ENCODE data around the gene KCTD5. TPM values are rescaled to one million over a fixed set of nuclear protein-coding genes. Genes with fewer than 3 reads are reported as not detected.

KCTD5 gene
- total and polyA plus RNA-seq, 2 of the 8 experiments (the other 6 are each of a cell fraction or from before 2014, with no cell fraction given) = 26.6 to 31.8 TPM

DNA sequence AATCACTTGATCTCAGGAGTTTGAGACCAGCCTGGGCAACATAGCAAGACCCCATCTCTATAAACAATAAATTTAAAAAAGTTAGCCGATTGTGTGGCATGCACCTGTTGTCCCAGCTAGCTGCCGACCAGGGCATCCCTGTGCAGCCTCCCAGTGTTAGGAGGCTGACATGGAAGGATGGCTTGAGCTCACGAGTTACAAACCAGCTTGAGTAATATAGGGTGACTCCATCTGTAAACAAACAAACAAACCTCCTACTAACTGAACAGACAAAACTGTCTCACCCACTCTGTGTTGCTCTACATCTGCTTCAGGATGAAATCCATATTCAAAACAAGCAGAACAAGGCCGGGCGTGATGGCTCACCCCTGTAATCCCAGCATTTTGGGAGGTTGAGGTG, 44.6 kb downstream of the KCTD5 start:
- no peak overlapping the region for H3K27ac ChIP-seq (ENCODE audit: low read depth, low read length)
- H2BK120ac ChIP-seq (replicated peaks; ENCODE audit: low read depth, low read length) = no peak overlapping the region
- H3K79me1 ChIP-seq (ENCODE audit: low read depth, low read length) = no peaks in the 10 kb centered on the region
- H3K9me3 ChIP-seq (ENCODE audit: insufficient read depth in 2 of 2, low read depth in 1 of 2, low read length in 1 of 2) = no peaks in the 10 kb centered on the region
- no peak overlapping the region; the same call in 1 of the 2 replicates for H4K8ac ChIP-seq (ENCODE audit: extremely low read depth, insufficient read depth, low read length)
- 88% methylated on average over 5 of the region's 5 CpGs; no CpG with 5 or more reads in 1 of the 2 experiments for WGBS, 2 experiments (ENCODE audit: extremely low coverage in 1 of 2, insufficient coverage in 1 of 2, insufficient read length in 1 of 2, insufficient replicate concordance in 2 of 2, low coverage in 1 of 2, low lambda C conversion rate in 2 of 2, missing lambda C conversion rate in 1 of 2)
- FAIRE-seq (no peak), DNase-seq (ENCODE audit: low read depth in 1 of 2, low spot score in 2 of 2) (no peak)
- H3K27me3 ChIP-seq (replicated peaks in 1 of 4; ENCODE audit: control insufficient read depth in 3 of 4, extremely low read depth in 1 of 4, insufficient read depth in 3 of 4, low read length in 3 of 4) = no peaks in the 10 kb centered on the region; a peak in 1 of 7 replicates
- H2AK5ac ChIP-seq (ENCODE audit: low read depth, low read length) = no peak overlapping the region
- peaks cover 0 to 1% of the 10 kb centered on the region in 2 experiments for H4K20me1 ChIP-seq (replicated peaks in 1 of 2; ENCODE audit: control insufficient read depth in 1 of 2, insufficient read depth in 2 of 2, low read length in 2 of 2)
- H2AFZ ChIP-seq (ENCODE audit: low read length) = no peak overlapping the region
- H2BK20ac ChIP-seq (ENCODE audit: low read length) = no peak overlapping the region
- ChIA-PET POLR2A (ENCODE audit: partially characterized antibody) (interaction anchor here (1.6 to 2.5 kb wide), 2 partner anchors 20 to 30 kb away, joined by 4 to 9 read pairs; no protein-coding TSS in a partner anchor), CTCF (ENCODE audit: partially characterized antibody) (interaction anchor here (0.6 to 1.6 kb wide), 2 partner anchors 141 to 909 kb away, joined by 3 read pairs; no protein-coding TSS in a partner anchor)
- no peaks in the 10 kb centered on the region for H3K4me1 ChIP-seq (replicated peaks in 1 of 4; ENCODE audit: control insufficient read depth in 3 of 4, insufficient read depth in 4 of 4, low read length in 3 of 4)
- no peaks in the 10 kb centered on the region for H3K36me3 ChIP-seq (ENCODE audit: control insufficient read depth in 2 of 4, insufficient read depth in 4 of 4, low read length in 3 of 4)
- no peak overlapping the region for H3K23ac ChIP-seq (ENCODE audit: insufficient read length)
- no peak overlapping the region for H2BK5ac ChIP-seq (ENCODE audit: low read depth, low read length)
- H3K23me2 ChIP-seq (ENCODE audit: low read depth, low read length) = no peaks in the 10 kb centered on the region
- H3K79me2 ChIP-seq (ENCODE audit: control insufficient read depth in 1 of 2, insufficient read depth in 2 of 2, low read length in 2 of 2) = no peaks in the 10 kb centered on the region
- H4K91ac ChIP-seq (replicated peaks; ENCODE audit: insufficient read length, low read length) = no peak overlapping the region
- H2BK15ac ChIP-seq (ENCODE audit: low read length) = no peak overlapping the region
- no peak overlapping the region for H2BK12ac ChIP-seq (ENCODE audit: low read depth, low read length)
- no peak overlapping the region for H3K4ac ChIP-seq (replicated peaks; ENCODE audit: insufficient read length, low read depth, low read length)
- no peak overlapping the region for H3K18ac ChIP-seq (ENCODE audit: extremely low read depth, low read length)
- H3K4me2 ChIP-seq (ENCODE audit: insufficient read depth in 1 of 2, low read depth in 2 of 2, low read length in 2 of 2) = no peak overlapping the region
- H3K56ac ChIP-seq (replicated peaks; ENCODE audit: insufficient read length, low read depth, low read length) = no peak overlapping the region
- no peak overlapping the region for H4K5ac ChIP-seq (ENCODE audit: insufficient read length, low read depth, low read length)
- TF ChIP-seq BCL11A (IDR thresholded peaks at IDR 0.05; ENCODE audit: low read depth in 2 of 2, low read length in 2 of 2) = no peak
- TF ChIP-seq, protein P1, sequence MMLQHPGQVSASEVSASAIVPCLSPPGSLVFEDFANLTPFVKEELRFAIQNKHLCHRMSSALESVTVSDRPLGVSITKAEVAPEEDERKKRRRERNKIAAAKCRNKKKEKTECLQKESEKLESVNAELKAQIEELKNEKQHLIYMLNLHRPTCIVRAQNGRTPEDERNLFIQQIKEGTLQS (IDR thresholded peaks at IDR 0.05; ENCODE audit: insufficient read depth, low read depth, low read length) = no peak
- no peak for TF ChIP-seq BRCA1 (IDR thresholded peaks at IDR 0.05; ENCODE audit: low read depth, low read length)
- no peak for TF ChIP-seq SRF (IDR thresholded peaks at IDR 0.05; ENCODE audit: low read depth, low read length)
- no peak for TF ChIP-seq MAFK (IDR thresholded peaks at IDR 0.05; ENCODE audit: low read depth, low read length)
- H3K14ac ChIP-seq (ENCODE audit: insufficient read length) = no peak overlapping the region
- no peak overlapping the region for H3K9ac ChIP-seq (replicated peaks in 1 of 4; ENCODE audit: extremely low read depth in 1 of 4, low read depth in 3 of 4, low read length in 3 of 4)
- H3K4me3 ChIP-seq (ENCODE audit: extremely low read depth in 1 of 4, insufficient read depth in 2 of 4, low read depth in 3 of 4, low read length in 4 of 4) = no peak overlapping the region
